GM12891 (cell line): Measurements from ENCODE around the gene CHRNA1.

ENCODE experiments used
- POLR2A ChIP-seq: IDR thresholded peaks from 2 replicates; pipeline ENCODE4 v1.6.1; 2011; ENCODE audit warnings: low read depth, low read length, control low read depth
- POLR2AphosphoS5 ChIP-seq: IDR thresholded peaks from 2 replicates; pipeline ENCODE4 v1.6.1; 2011; ENCODE audit warnings: low read depth, low read length, control low read depth
- POU2F2 ChIP-seq: IDR thresholded peaks from 2 replicates; pipeline ENCODE4 v1.6.1; 2011; ENCODE audit warnings: low read depth, mild to moderate bottlenecking, control low read depth, low read length, moderate library complexity
- TAF1 ChIP-seq: IDR thresholded peaks from 2 replicates; pipeline ENCODE4 v1.6.1; 2011; ENCODE audit warnings: low read depth, low read length, control low read depth

- no peak for TF ChIP-seq POLR2A
- no peak for TF ChIP-seq POLR2AphosphoS5
- no peak for TF ChIP-seq POU2F2
- no peak for TF ChIP-seq TAF1
These were observed 1.3 kb upstream of the CHRNA1 start for GRCh38 chr2:174765576-174765975.
